HG03460 (cell line): ENCODE results near the gene WSB2.
"Not testable (repeated sequence)": the region's sequence is repeated elsewhere in the genome, so short reads cannot be mapped to it uniquely, and the experiment has no call there.

Experiments used
- ATAC-seq: cut with Tn5 transposase; IDR thresholded peaks from one replicate; pipeline ENCODE4 v1.9.1; 2021; ENCODE audit not compliant: unreplicated experiment

The WSB2 gene

GRCh38 chr12:118036672-118037411, 24.1 kb downstream of the WSB2 start:
- ATAC-seq = no peak

- ATAC-seq = peak; percentile 72
Observed at GRCh38 chr12:118035190-118036041, 25.6 kb downstream of the WSB2 start.

GRCh38 chr12:118034429-118035189, 26.4 kb downstream of the WSB2 start:
- no peak for ATAC-seq

GRCh38 chr12:118033902-118034301, 27.1 kb downstream of the WSB2 start:
- ATAC-seq = no peak

DNA sequence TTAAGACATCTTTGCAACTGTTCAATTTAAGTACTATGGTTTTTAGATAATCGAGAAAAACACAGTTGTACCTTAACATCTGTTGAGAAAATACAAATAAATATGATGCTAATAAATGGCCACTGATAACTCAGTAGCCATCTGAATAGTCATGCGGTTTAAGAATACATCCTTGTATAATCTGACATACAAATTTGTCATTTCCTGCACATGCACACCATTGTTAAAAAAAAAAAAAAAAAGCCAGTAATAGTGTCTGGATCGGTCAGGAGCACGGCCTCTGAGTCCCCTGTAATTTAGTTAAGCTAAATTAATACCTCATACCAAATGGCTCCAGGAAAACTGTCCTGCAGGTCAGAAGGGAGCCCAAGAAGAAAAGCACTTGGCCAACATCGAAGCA, 27.7 kb downstream of the WSB2 start:
- ATAC-seq = no peak

DNA sequence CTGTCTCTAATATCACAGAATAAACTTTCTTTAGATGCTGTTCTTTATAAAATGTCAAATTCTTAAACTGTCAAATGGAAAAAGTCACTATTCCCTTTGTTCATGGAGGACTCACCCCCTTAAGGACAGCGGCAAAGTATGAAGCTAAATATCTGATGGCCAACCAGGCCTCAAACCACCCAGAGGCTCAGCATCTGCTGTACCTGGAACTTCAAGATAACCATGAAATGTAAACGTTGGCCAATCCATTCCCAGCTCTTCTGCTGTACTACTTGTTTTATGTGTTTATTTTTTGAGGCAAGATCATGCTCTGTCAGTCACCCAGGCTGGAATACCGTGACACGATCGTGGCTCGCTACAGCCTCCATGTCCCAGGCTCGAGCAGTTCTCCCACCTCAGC, 28.8 kb downstream of the WSB2 start:
- no peak for ATAC-seq

DNA sequence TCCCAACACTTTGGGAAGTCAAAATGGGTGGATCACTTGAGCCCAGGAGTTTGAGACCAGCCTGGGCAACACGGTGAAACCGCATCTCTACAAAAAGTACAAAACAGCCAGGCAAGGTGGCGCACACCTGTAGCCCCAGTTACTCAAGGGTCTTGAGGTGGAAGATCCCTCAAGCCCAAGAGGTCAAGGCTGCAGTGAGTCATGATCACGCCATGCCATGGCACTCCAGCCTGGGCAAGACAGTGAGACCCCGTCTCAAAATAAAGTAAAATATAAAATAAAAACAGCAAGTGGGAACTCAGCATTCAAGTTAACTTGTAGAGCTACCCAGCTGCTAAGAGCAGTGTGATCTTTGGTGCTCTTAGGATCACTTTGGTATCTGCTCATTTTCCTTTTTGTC, 31.8 kb downstream of the WSB2 start:
- ATAC-seq = no peak

DNA sequence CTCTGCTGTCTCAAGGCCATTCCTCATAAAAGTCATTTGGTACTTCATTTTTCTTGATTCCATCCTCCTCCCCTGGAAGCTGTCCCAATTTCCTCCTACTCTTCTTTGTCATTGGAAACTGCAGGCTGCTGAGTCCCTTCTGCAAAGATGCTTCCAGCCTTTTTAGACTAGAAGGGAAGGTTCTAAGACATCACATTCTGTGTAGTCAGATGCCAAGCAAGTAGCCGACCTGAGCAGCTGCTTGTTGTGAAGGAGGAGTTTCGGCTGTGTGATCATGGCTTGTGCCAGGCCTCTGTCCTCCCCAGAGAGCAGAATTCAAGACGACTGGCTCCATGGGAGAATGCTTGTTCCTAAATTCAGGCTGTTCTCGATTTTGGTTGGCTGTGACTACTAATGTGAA, 35.8 kb downstream of the WSB2 start:
- no peak for ATAC-seq

DNA sequence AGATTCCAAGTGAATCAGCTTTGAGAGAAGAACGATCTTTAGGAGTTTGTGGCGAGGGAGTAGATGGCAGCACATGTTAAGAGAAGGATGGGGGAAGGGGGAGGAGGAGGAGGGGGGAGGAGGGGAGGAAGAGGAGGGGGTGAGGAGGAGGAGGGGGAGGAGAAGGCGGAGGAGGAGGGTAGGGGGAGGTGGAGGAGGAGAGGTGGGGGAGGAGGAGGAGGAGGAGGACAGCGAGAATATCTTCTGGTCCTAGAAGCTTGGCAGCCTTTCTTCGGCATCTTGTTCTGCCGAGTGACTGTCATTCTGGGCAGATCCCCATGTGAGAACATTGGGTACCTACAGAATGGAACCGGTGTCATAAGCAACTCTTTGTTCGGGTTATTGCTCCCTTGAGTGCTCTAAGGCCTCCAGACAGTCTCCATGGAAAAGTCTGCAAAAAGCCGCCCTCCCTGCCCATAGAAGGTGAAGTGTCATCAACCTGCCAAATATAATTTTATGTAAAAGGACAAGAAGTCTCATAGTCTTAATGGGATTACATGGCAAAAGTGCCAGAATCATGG, 37.6 kb downstream of the WSB2 start:
- no peak for ATAC-seq

DNA sequence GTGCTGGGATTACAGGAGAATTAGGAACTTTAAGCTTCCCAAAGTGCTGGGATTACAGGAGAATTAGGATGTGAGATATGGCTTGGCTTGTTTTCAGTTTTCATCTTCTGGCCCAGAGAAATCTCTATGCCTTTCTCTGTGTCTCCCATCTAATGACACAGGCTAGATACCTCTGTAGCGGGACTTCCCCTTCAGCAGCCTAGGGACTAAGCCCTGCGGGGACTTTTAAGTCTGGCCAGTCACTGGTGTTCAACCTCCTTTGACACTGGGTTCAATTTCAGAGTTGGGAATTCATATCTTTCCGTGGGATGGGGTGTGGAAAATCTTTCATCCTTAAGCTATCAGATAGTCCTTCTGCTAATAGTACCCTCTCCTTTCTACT, 38.3 kb downstream of the WSB2 start:
- no peak for ATAC-seq

DNA sequence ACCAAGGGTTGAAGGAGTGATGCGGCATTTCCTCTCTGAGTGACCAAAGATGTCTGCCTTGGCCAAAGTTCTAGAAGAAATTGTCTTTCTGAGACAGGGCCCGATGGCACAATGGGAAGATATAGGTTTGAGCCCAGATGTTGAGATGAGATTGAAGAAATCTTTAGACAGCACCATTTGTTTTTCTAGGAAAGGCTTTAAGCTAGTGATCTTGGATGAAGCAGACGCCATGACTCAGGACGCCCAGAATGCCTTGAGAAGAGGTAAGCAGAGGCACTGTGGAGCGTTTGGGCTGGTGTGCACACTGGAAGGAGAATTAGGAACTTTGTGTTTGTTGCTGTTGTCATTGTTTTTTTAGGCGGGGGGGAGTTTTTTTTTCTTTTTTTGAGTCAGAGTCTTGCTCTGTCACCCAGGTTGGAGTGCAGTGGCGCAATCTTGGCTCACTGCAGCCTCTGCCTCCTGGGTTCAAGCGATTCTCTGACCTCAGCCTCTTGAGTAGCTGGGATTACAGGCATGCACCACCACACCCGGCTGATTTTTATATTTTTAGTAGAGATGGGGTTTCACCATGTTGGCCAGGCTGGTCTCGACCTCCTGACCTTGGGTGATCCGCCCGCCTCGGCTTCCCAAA, 38.8 kb downstream of the WSB2 start:
- not testable (repeated sequence) for ATAC-seq

DNA sequence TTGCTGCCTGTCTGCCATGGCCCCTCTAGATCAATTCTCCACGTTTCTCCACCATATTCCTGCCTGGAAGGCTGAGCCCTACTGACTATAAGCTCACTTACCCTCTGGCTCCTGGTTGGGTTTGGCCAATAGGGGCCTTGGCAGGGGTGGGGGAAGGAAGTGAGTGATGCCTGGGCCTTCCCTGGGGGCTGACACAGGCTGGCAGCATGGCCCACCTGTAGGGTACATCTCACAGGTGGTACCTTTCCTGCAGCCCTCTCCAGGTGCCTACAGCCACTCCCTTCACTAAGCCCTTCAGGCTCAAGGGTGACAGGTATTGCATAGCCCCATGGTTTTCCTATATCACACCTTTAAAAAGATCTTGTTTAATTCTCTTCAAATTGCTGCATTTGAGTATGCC, 40.9 kb downstream of the WSB2 start:
- ATAC-seq = no peak

- ATAC-seq = no peak
Observed at GRCh38 chr12:118017926-118018325, 43.1 kb downstream of the WSB2 start.

GRCh38 chr12:118016424-118017264, 44.3 kb downstream of the WSB2 start, which contains the start of gene RFC5:
RFC5 (plus strand) TSS chr12:118016703; CDS start chr12:118016828, 125 bp downstream.
- ATAC-seq = peak; percentile 98

DNA sequence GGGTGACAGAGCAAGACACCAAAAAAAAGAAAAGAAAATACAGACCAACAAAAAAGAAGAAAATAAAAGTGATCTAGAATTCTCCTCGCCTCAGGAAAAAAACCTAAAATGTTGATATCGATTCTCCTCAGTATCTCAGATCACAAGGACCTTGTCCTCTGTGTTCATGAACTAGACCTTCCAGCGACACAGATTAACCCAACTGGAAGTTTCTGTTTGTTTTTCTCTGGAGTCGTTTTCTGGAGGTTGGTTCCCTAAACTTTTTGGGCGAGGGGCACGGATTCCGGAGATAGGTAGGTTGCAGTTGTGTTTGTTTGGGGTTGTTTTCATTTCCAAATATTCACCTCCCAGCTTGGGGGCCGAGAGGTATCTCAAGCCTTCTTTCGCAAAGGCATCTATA, 45.0 kb downstream of the WSB2 start:
- ATAC-seq = no peak

GRCh38 chr12:118015306-118015705, 45.7 kb downstream of the WSB2 start:
- no peak for ATAC-seq

DNA sequence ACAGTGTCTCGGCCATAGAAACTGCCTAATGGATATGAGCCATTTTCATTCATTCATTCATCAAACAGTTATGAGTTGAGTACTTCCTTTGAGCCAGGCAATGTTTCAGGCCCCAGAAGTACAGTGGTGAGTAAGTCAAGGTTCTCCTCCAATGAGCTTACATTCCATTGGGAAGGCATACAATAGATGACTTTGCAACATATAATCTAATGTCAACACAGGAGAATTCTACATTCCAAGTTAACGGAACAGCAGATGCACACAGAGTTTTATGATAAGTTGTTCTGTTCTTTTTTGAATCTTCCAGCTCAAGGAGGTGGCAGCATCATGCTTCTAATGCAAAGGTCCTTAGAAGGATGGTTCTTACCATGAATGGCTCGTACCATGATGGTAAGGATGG, 47.7 kb downstream of the WSB2 start:
- no peak for ATAC-seq

GRCh38 chr12:118011961-118012360, 49.0 kb downstream of the WSB2 start:
- no peak for ATAC-seq

- no peak for ATAC-seq
Observed at GRCh38 chr12:118011377-118011776, 49.6 kb downstream of the WSB2 start.

DNA sequence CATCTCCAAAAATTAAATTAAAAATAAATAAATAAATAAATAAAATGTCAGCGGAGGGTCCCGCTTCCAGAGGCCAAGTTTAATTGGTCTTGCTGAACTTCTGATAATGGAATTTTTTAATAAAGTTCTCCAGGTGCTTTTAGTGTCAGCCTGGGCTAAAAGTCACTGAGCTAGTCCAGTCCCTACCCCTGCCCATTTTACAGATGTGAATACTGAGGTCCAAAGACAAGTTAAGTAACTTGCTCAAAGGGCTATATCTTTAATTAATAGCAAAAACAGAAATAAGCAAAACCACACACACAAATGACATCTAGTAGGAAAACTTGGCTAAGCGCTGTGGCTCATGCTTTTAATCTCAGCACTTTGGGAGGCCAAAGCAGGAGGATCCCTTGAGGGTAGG, 50.1 kb downstream of the WSB2 start:
- no peak for ATAC-seq
